CD8-positive, alpha-beta memory T cell (primary cell): ENCODE measurements around the gene GAS6. TPM values are rescaled to one million over a fixed set of nuclear protein-coding genes. Genes with fewer than 3 reads are reported as not detected.

Source experiments
- CTCF ChIA-PET: fragments of 350-600 bp; sonication (Branson Sonifier 250); formaldehyde crosslinking; loops from one replicate; lab custom pipeline; 2021; ENCODE audit warnings: antibody characterized with exemption; lab: Charles Lee
- POLR2A ChIA-PET: fragments of 350-600 bp; sonication (Branson Sonifier 250); formaldehyde crosslinking; loops from one replicate; lab custom pipeline; 2021; ENCODE audit warnings: antibody characterized with exemption; lab: Charles Lee
- DNase-seq, 5 donors: peaks; one replicate each; pipeline versions ENCODE4 v3.0.0 to v3.0.0-alpha.2; 2020 to 2022; ENCODE audit warnings: mixed read lengths in 1 of 5
- H3K27ac ChIP-seq: one replicate; pipeline ENCODE4 v1.7.0; 2013; ENCODE audit warnings: low read depth, mild to moderate bottlenecking, low read length, moderate library complexity
- H3K27me3 ChIP-seq: 2 replicates; pipeline ENCODE4 v1.7.0; 2013; ENCODE audit warnings: low read length, mild to moderate bottlenecking; ENCODE audit not compliant: insufficient read depth, poor library complexity, severe bottlenecking
- H3K36me3 ChIP-seq: 2 replicates; pipeline ENCODE4 v1.7.0; 2013; ENCODE audit warnings: mild to moderate bottlenecking, low read length, moderate library complexity; ENCODE audit not compliant: insufficient read depth
- H3K4me1 ChIP-seq: 2 replicates; pipeline ENCODE4 v1.7.0; 2013; ENCODE audit warnings: mild to moderate bottlenecking, low read length, moderate library complexity; ENCODE audit not compliant: insufficient read depth
- H3K4me3 ChIP-seq: 2 replicates; pipeline ENCODE4 v1.7.0; 2013; ENCODE audit warnings: mild to moderate bottlenecking, low read length
- H3K9me3 ChIP-seq: 2 replicates; pipeline ENCODE4 v1.7.0; 2013; ENCODE audit warnings: mild to moderate bottlenecking, low read length
- H3K27ac Mint-ChIP-seq, 8 donors: one replicate each; pipeline ENCODE4 v1.8.0; 2020 to 2021; ENCODE audit warnings: mixed read lengths in 8 of 8, mild to moderate bottlenecking in 6 of 8, inconsistent platforms in 3 of 8, moderate library complexity in 3 of 8
- H3K27me3 Mint-ChIP-seq, 2 donors: one replicate each; pipeline ENCODE4 v1.8.0; 2020 to 2021; ENCODE audit warnings: mixed read lengths in 2 of 2, mild to moderate bottlenecking in 1 of 2, moderate library complexity in 1 of 2
- H3K36me3 Mint-ChIP-seq, 3 donors: one replicate each; pipeline ENCODE4 v1.8.0; 2020 to 2021; ENCODE audit warnings: mixed read lengths in 3 of 3, inconsistent platforms in 1 of 3, mild to moderate bottlenecking in 1 of 3
- H3K4me1 Mint-ChIP-seq, 3 donors: one replicate each; pipeline ENCODE4 v1.8.0; 2020 to 2021; ENCODE audit warnings: mixed read lengths in 3 of 3, inconsistent platforms in 1 of 3, mild to moderate bottlenecking in 1 of 3
- H3K4me3 Mint-ChIP-seq, 7 donors: one replicate each; pipeline ENCODE4 v1.8.0; 2020 to 2021; ENCODE audit warnings: mixed read lengths in 7 of 7, mild to moderate bottlenecking in 6 of 7, moderate library complexity in 4 of 7, inconsistent platforms in 2 of 7
- H3K9me3 Mint-ChIP-seq, 5 donors: one replicate each; pipeline ENCODE4 v1.8.0; 2020 to 2022; ENCODE audit warnings: mixed read lengths in 5 of 5, mild to moderate bottlenecking in 3 of 5, moderate library complexity in 2 of 5, inconsistent platforms in 1 of 5
- polyA plus RNA-seq: library from polyadenylated mRNA; unstranded; fragments of 300-500 nt; fragmentation: Illumina TruSeq; gene quantifications from one replicate; pipeline ENCODE4 v1.2.3, GENCODE V29; 2021
- total RNA-seq, 2 experiments: library from RNA; stranded (reverse); gene quantifications; one replicate each; pipeline ENCODE4 v1.2.3, GENCODE V29; 2021

The GAS6 gene
- total and polyA plus RNA-seq, 3 experiments from 2014 or later = 0.42 to 0.50 (median 0.47) TPM

DNA sequence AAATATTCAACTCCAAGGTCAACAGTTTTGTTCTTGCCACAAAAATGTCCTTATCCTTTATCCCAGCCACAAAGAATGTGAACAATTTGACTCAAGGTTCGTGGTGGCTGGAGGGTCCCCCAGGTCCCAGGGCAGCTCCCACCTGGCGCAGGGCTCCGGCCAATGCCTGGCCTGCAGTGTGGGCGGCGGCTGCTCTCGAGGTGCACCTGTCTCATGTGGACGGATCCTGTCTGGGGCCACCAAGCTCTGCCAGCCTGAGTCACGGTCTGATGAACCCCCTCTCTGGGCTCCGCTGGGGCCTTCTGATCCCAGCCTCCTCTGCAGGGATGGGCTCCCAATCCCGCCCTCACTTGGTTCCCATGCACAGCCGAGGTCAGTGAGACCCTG lies 49.4 kb downstream of the GAS6 start:
- Histone ChIP-seq H3K27me3 (no peaks in the 10 kb centered on the region), H3K4me1 (peaks cover 14% of the 10 kb centered on the region), H3K9me3 (peaks cover 4% of the 10 kb centered on the region), H3K4me3 (no peak overlapping the region), H3K27ac (no peak overlapping the region), H3K36me3 (no peaks in the 10 kb centered on the region)
- Mint-ChIP-seq H3K27ac (no peak overlapping the region), H3K4me1 (peaks cover 16 to 21% (median 19%) of the 10 kb centered on the region in 3 donors), H3K36me3 (no peaks in the 10 kb centered on the region), H3K9me3 (peaks cover 0 to 2% (median 0%) of the 10 kb centered on the region in 5 donors), H3K4me3 (peak overlapping the region in 1 of 7 donors; percentile 32), H3K27me3 (peaks cover 4 to 14% of the 10 kb centered on the region in 2 donors)
- no peak for DNase-seq
- CTCF ChIA-PET = interaction anchor here (0.7 to 1.5 kb wide), 3 partner anchors 251 to 415 kb away, joined by 3 read pairs; no protein-coding TSS in a partner anchor
- POLR2A ChIA-PET = no interaction called here

DNA sequence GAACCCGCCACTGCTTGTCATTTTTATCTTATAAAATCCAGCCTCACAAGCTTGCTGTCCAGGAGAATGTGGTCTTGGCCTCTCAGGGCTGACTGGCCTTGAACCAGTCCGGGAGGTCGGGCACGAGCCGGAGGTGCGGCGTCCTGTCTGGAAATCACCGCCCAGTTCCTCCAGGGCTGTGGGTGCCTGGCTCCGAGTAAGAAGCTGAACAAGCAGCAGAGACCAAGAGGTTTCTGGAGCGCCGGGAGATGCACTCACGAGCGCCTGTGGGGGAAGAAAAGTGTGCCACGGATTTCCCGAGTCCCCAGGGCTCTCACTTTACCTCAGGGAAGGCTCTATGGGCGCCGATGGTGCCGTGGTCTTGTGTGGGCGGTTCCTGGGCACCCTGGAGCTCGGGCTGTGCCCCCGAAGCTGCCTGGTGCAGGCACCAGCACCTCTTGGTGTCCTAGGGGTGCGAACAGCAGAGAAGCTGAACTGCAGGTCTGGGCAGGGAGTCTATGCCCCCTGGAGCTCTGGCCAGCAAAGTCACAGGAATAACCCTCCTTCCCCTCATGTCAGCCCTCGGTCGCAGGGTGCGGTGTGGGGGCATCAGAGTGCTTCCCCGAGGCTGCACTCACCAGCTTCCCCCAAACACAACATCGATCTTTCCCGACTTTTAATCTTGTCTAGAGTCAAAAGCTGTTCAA lies 50.0 kb downstream of the GAS6 start:
- POLR2A ChIA-PET = no interaction called here
- peak overlapping the region in 1 of 7 donors; percentile 32 for H3K4me3 Mint-ChIP-seq
- Histone ChIP-seq H3K4me3 (no peak overlapping the region), H3K27me3 (no peaks in the 10 kb centered on the region), H3K4me1 (peaks cover 14% of the 10 kb centered on the region), H3K36me3 (no peaks in the 10 kb centered on the region), H3K27ac (no peak overlapping the region), H3K9me3 (peaks cover 4% of the 10 kb centered on the region)
- peaks cover 0 to 2% (median 0%) of the 10 kb centered on the region in 5 donors for H3K9me3 Mint-ChIP-seq
- CTCF ChIA-PET = interaction anchor here (0.9 to 1.5 kb wide), 2 partner anchors 251 to 412 kb away, joined by 3 read pairs; no protein-coding TSS in a partner anchor
- H3K27ac Mint-ChIP-seq = no peak overlapping the region
- peaks cover 4 to 14% of the 10 kb centered on the region in 2 donors for H3K27me3 Mint-ChIP-seq
- H3K4me1 Mint-ChIP-seq = peaks cover 16 to 21% (median 19%) of the 10 kb centered on the region in 3 donors
- no peak for DNase-seq
- no peaks in the 10 kb centered on the region for H3K36me3 Mint-ChIP-seq

DNA sequence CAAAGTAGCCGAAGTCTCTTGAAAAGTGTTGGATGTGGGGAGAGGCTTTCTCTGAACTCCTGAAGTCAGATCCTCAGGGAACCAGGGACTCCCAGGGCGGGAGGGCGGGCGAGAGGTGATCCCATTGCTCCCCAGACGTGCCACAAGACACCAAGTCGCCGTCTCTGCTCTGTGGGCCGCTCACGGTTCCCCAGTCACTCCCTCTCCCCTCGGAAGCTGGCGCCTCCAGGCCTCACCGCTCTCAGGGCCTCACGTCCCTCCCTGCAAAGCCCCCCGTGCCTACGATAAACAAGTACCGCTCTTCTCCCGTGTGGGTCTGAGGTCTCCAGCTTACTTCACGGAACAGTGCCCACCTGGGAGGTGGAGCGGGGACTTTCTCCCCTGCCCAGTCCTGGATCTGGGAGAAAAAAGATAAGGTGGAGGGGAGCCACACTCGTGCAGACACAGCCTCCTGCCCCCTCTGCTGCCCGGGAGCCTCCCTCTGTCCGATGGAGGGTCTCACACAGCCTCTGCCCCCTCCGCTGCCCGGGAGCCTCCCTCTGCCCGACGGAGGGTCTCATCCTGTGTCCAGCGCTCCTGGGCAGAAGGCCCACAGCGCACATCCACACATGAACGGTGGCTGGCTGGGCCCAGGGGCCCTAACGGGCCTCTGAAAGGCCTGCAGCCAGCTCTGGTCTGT lies 50.7 kb downstream of the GAS6 start:
- Histone ChIP-seq H3K4me3 (no peak overlapping the region), H3K27ac (no peak overlapping the region), H3K9me3 (peaks cover 11% of the 10 kb centered on the region), H3K36me3 (no peaks in the 10 kb centered on the region), H3K4me1 (peaks cover 14% of the 10 kb centered on the region), H3K27me3 (no peaks in the 10 kb centered on the region)
- peaks cover 0 to 8% (median 3%) of the 10 kb centered on the region in 5 donors for H3K9me3 Mint-ChIP-seq
- no peak overlapping the region for H3K4me3 Mint-ChIP-seq
- no peak for DNase-seq
- H3K36me3 Mint-ChIP-seq = no peaks in the 10 kb centered on the region
- H3K4me1 Mint-ChIP-seq = peaks cover 16 to 21% (median 19%) of the 10 kb centered on the region in 3 donors
- CTCF ChIA-PET = no interaction called here
- H3K27ac Mint-ChIP-seq = no peak overlapping the region
- H3K27me3 Mint-ChIP-seq = peaks cover 4 to 14% of the 10 kb centered on the region in 2 donors
- POLR2A ChIA-PET = no interaction called here

- ChIA-PET CTCF (no interaction called here), POLR2A (no interaction called here)
- no peaks in the 10 kb centered on the region for H3K27me3 ChIP-seq
- H3K9me3 ChIP-seq = peaks cover 13% of the 10 kb centered on the region
- peaks cover 14% of the 10 kb centered on the region for H3K4me1 ChIP-seq
- Mint-ChIP-seq H3K27me3 (peaks cover 4 to 14% of the 10 kb centered on the region in 2 donors), H3K9me3 (peaks cover 0 to 11% (median 3%) of the 10 kb centered on the region in 5 donors), H3K4me1 (peaks cover 14 to 23% (median 18%) of the 10 kb centered on the region in 3 donors), H3K36me3 (no peaks in the 10 kb centered on the region), H3K27ac (peak overlapping the region in 1 of 8 donors; percentile 88), H3K4me3 (peak overlapping the region in 1 of 7 donors; percentile 82)
- no peak for DNase-seq
- H3K27ac ChIP-seq = no peak overlapping the region
- H3K4me3 ChIP-seq = no peak overlapping the region
- no peaks in the 10 kb centered on the region for H3K36me3 ChIP-seq
Observed at GRCh38 chr13:113812178-113813040, 51.5 kb downstream of the GAS6 start.

GRCh38 chr13:113811081-113811928 lies 52.6 kb downstream of the GAS6 start:
- ChIA-PET POLR2A (no interaction called here), CTCF (no interaction called here)
- no peak overlapping the region for H3K27ac Mint-ChIP-seq
- H3K4me3 Mint-ChIP-seq = no peak overlapping the region
- Histone ChIP-seq H3K9me3 (peaks cover 13% of the 10 kb centered on the region), H3K4me1 (peaks cover 7% of the 10 kb centered on the region), H3K4me3 (no peak overlapping the region), H3K27ac (no peak overlapping the region), H3K27me3 (no peaks in the 10 kb centered on the region), H3K36me3 (no peaks in the 10 kb centered on the region)
- H3K27me3 Mint-ChIP-seq = peaks cover 4 to 9% of the 10 kb centered on the region in 2 donors
- peaks cover 0 to 11% (median 3%) of the 10 kb centered on the region in 5 donors for H3K9me3 Mint-ChIP-seq
- peaks cover 9 to 15% (median 10%) of the 10 kb centered on the region in 3 donors for H3K4me1 Mint-ChIP-seq
- no peak for DNase-seq
- H3K36me3 Mint-ChIP-seq = no peaks in the 10 kb centered on the region

- no peaks in the 10 kb centered on the region for H3K36me3 ChIP-seq
- peaks cover 4 to 8% (median 4%) of the 10 kb centered on the region in 3 donors for H3K4me1 Mint-ChIP-seq
Observed at GRCh38 chr13:113810640-113811039, 53.2 kb downstream of the GAS6 start.

DNA sequence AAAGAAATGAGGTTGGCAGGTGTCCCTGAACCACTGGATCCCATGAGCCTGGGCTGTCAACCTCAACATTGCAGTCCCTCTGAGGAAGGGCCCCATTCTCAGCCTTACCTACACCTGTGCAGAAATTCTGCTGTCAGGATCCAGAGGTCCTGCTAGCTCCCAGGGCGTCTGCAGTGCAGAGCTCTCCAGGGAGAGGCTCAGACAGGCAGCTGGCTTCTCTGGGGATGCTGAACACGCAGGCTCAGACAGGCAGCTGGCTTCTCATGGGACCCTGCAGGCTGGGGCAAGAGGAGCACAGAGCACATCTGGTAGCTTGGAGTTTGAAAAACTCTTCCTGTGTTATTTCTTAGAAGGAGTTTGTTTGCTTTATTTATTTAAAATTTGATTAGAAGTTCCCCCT lies 53.9 kb downstream of the GAS6 start:
- H3K4me1 ChIP-seq = no peaks in the 10 kb centered on the region
- H3K9me3 ChIP-seq = peaks cover 13% of the 10 kb centered on the region
- H3K4me1 Mint-ChIP-seq = peaks cover 0 to 4% (median 0%) of the 10 kb centered on the region in 3 donors
- no peak overlapping the region for H3K27ac Mint-ChIP-seq
- DNase-seq = no peak
- no peaks in the 10 kb centered on the region for H3K27me3 ChIP-seq
- H3K4me3 ChIP-seq = no peak overlapping the region
- H3K36me3 ChIP-seq = no peaks in the 10 kb centered on the region
- H3K9me3 Mint-ChIP-seq = peaks cover 0 to 11% (median 3%) of the 10 kb centered on the region in 5 donors
- H3K27me3 Mint-ChIP-seq = peaks cover 0 to 1% of the 10 kb centered on the region in 2 donors
- no peak overlapping the region for H3K27ac ChIP-seq
- no peak overlapping the region for H3K4me3 Mint-ChIP-seq
- ChIA-PET CTCF (no interaction called here), POLR2A (no interaction called here)
- H3K36me3 Mint-ChIP-seq = no peaks in the 10 kb centered on the region

More at GRCh38 chr13:113810640-113811039, 53.2 kb downstream of the GAS6 start:
- Histone ChIP-seq H3K4me1 (peaks cover under 1% of the 10 kb centered on the region), H3K27me3 (no peaks in the 10 kb centered on the region), H3K4me3 (no peak overlapping the region), H3K27ac (no peak overlapping the region), H3K9me3 (peaks cover 13% of the 10 kb centered on the region)
- CTCF ChIA-PET = no interaction called here
- H3K27ac Mint-ChIP-seq = no peak overlapping the region
- H3K36me3 Mint-ChIP-seq = no peaks in the 10 kb centered on the region
- DNase-seq = no peak
- H3K4me3 Mint-ChIP-seq = no peak overlapping the region
- peaks cover 0 to 11% (median 3%) of the 10 kb centered on the region in 5 donors for H3K9me3 Mint-ChIP-seq
- H3K27me3 Mint-ChIP-seq = peaks cover 4% of the 10 kb centered on the region in 2 donors
- POLR2A ChIA-PET = no interaction called here
